Natural killer cell (primary cell): ENCODE data around the gene MAPK8IP2. TPM values are rescaled to one million over a fixed set of nuclear protein-coding genes. Genes with fewer than 3 reads are reported as not detected.

Source experiments
- ATAC-seq, 3 donors: fragments of 150-1000 bp in 2 of 3; fragments of 200-7000 bp in 1 of 3; cut with Tn5 transposase; 1 replicate in 1 of 3; 2 replicates in 2 of 3; pipeline ENCODE4 v1.10.0; 2021; ENCODE audit warnings: mild to moderate bottlenecking in 2 of 3, moderate library complexity in 2 of 3
- DNase-seq, 2 donors: peaks; one replicate each; pipeline versions ENCODE4 v3.0.0 to v3.0.0-alpha.2; 2013 to 2021; ENCODE audit warnings: mixed read lengths in 1 of 2
- H3K27ac ChIP-seq: one replicate; pipeline ENCODE4 v1.5.1; 2013; ENCODE audit warnings: mild to moderate bottlenecking, low read length
- H3K27me3 ChIP-seq: one replicate; pipeline ENCODE4 v1.6.1; 2013; ENCODE audit warnings: low read length; ENCODE audit not compliant: control insufficient read depth, insufficient read depth
- H3K36me3 ChIP-seq: one replicate; pipeline ENCODE4 v1.6.1; 2013; ENCODE audit warnings: low read length; ENCODE audit not compliant: control insufficient read depth, insufficient read depth
- H3K4me1 ChIP-seq: one replicate; pipeline ENCODE4 v1.6.1; 2013; ENCODE audit warnings: low read length; ENCODE audit not compliant: control insufficient read depth, insufficient read depth
- H3K4me3 ChIP-seq: one replicate; pipeline ENCODE4 v1.5.1; 2013; ENCODE audit warnings: low read length
- H3K9me3 ChIP-seq: one replicate; pipeline ENCODE4 v1.6.1; 2013; ENCODE audit warnings: low read length; ENCODE audit not compliant: control insufficient read depth, insufficient read depth
- H3K27ac Mint-ChIP-seq, 2 donors: one replicate each; pipeline ENCODE4 v1.8.0; 2022; ENCODE audit warnings: mild to moderate bottlenecking in 2 of 2, mixed read lengths in 2 of 2, moderate library complexity in 1 of 2
- H3K27me3 Mint-ChIP-seq, 2 donors: one replicate each; pipeline ENCODE4 v1.8.0; 2022; ENCODE audit warnings: low read depth in 2 of 2, mixed read lengths in 2 of 2
- H3K36me3 Mint-ChIP-seq: one replicate; pipeline ENCODE4 v1.8.0; 2022; ENCODE audit warnings: mixed read lengths
- H3K4me1 Mint-ChIP-seq, 2 donors: one replicate each; pipeline ENCODE4 v1.8.0; 2022; ENCODE audit warnings: mixed read lengths in 2 of 2
- H3K4me3 Mint-ChIP-seq: one replicate; pipeline ENCODE4 v1.8.0; 2022; ENCODE audit warnings: mild to moderate bottlenecking, moderate library complexity, mixed read lengths
- H3K9me3 Mint-ChIP-seq, 2 donors: one replicate each; pipeline ENCODE4 v1.8.0; 2022; ENCODE audit warnings: mixed read lengths in 2 of 2
- WGBS: methylation state at CpG from one replicate; pipeline ENCODE4 v1.1.7; 2013; ENCODE audit warnings: missing lambda C conversion rate; ENCODE audit not compliant: insufficient coverage; 5-methylcytosine and 5-hydroxymethylcytosine counted together
- intact Hi-C: fragments of 100-400 bp; cut with micrococcal nuclease; formaldehyde crosslinking; loops from one replicate; pipeline ENCODE4 v1.14.2; 2022
- total RNA-seq, 4 donors: library from RNA; stranded (reverse); fragments of 120-200 nt in 1 of 4; gene quantifications; one replicate each; pipeline versions ENCODE4 v1.2.3 to v1.2.4, GENCODE V29; 2013 to 2022
- TF ChIP-seq, protein P1 (sequence below): fragments of 200-600 bp; IDR thresholded peaks from one replicate; pipeline ENCODE4 v1.8.0; 2022; ENCODE audit warnings: antibody characterized with exemption

Gene MAPK8IP2
- total RNA-seq, 3 donors from 2014 or later (not counting 1 experiment from before 2014, with no cell fraction given): 0.14 to 0.26 (median 0.18) TPM

- Mint-ChIP-seq H3K36me3 (peaks cover under 1% of the 10 kb centered on the region), H3K4me3 (peak overlapping the region; percentile 74), H3K9me3 (no peaks in the 10 kb centered on the region), H3K27me3 (peaks cover 23 to 39% of the 10 kb centered on the region in 2 donors), H3K4me1 (peaks cover 0 to 10% of the 10 kb centered on the region in 2 donors), H3K27ac (no peak overlapping the region)
- no peaks in the 10 kb centered on the region for H3K36me3 ChIP-seq
- intact Hi-C loops: no loop called here
- H3K4me3 ChIP-seq: no peak overlapping the region
- ATAC-seq: no peak
- 45% methylated on average over 2 of the region's 2 CpGs for WGBS
- no peaks in the 10 kb centered on the region for H3K9me3 ChIP-seq
- TF ChIP-seq, protein P1, sequence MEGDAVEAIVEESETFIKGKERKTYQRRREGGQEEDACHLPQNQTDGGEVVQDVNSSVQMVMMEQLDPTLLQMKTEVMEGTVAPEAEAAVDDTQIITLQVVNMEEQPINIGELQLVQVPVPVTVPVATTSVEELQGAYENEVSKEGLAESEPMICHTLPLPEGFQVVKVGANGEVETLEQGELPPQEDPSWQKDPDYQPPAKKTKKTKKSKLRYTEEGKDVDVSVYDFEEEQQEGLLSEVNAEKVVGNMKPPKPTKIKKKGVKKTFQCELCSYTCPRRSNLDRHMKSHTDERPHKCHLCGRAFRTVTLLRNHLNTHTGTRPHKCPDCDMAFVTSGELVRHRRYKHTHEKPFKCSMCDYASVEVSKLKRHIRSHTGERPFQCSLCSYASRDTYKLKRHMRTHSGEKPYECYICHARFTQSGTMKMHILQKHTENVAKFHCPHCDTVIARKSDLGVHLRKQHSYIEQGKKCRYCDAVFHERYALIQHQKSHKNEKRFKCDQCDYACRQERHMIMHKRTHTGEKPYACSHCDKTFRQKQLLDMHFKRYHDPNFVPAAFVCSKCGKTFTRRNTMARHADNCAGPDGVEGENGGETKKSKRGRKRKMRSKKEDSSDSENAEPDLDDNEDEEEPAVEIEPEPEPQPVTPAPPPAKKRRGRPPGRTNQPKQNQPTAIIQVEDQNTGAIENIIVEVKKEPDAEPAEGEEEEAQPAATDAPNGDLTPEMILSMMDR: no peak
- H3K27ac ChIP-seq: no peak overlapping the region
- peaks cover 8% of the 10 kb centered on the region for H3K4me1 ChIP-seq
- peaks cover 42% of the 10 kb centered on the region for H3K27me3 ChIP-seq
- no peak for DNase-seq
Observed at GRCh38 chr22:50602338-50602700, 1.7 kb downstream of the MAPK8IP2 start.

GRCh38 chr22:50603511-50604255, 3.1 kb downstream of the MAPK8IP2 start:
- no peak overlapping the region for H3K27ac Mint-ChIP-seq
- ATAC-seq (no peak), DNase-seq (no peak)
- intact Hi-C loops: no loop called here
- no peaks in the 10 kb centered on the region for H3K36me3 Mint-ChIP-seq
- no peaks in the 10 kb centered on the region for H3K9me3 Mint-ChIP-seq
- peaks cover 41% of the 10 kb centered on the region for H3K27me3 ChIP-seq
- H3K9me3 ChIP-seq: no peaks in the 10 kb centered on the region
- H3K4me3 ChIP-seq: no peak overlapping the region
- peaks cover 8% of the 10 kb centered on the region for H3K4me1 ChIP-seq
- no peak overlapping the region for H3K27ac ChIP-seq
- 8% methylated on average over 70 of the region's 70 CpGs for WGBS
- TF ChIP-seq, protein P1: no peak
- peaks cover 0 to 10% of the 10 kb centered on the region in 2 donors for H3K4me1 Mint-ChIP-seq
- peaks cover 28 to 46% of the 10 kb centered on the region in 2 donors for H3K27me3 Mint-ChIP-seq
- no peak overlapping the region for H3K4me3 Mint-ChIP-seq
- no peaks in the 10 kb centered on the region for H3K36me3 ChIP-seq

GRCh38 chr22:50604256-50605001, 3.8 kb downstream of the MAPK8IP2 start:
- Mint-ChIP-seq H3K4me3 (no peak overlapping the region), H3K36me3 (no peaks in the 10 kb centered on the region), H3K9me3 (no peaks in the 10 kb centered on the region), H3K27me3 (peaks cover 28 to 46% of the 10 kb centered on the region in 2 donors), H3K4me1 (peaks cover 0 to 10% of the 10 kb centered on the region in 2 donors), H3K27ac (no peak overlapping the region)
- H3K4me1 ChIP-seq: peaks cover 8% of the 10 kb centered on the region
- no peaks in the 10 kb centered on the region for H3K36me3 ChIP-seq
- 42% methylated on average over 103 of the region's 103 CpGs for WGBS
- TF ChIP-seq, protein P1: no peak
- peaks cover 37% of the 10 kb centered on the region for H3K27me3 ChIP-seq
- intact Hi-C loops: no loop called here
- H3K4me3 ChIP-seq: no peak overlapping the region
- no peaks in the 10 kb centered on the region for H3K9me3 ChIP-seq
- ATAC-seq: no peak
- DNase-seq: no peak
- no peak overlapping the region for H3K27ac ChIP-seq
